GM13976 (cell line): ENCODE results near the gene GPR68.

Experiments used
- DNase-seq: peaks from one replicate; pipeline ENCODE4 v3.0.0; 2012; ENCODE audit warnings: low spot score
- CTCF ChIP-seq: IDR thresholded peaks from 2 replicates; pipeline ENCODE4 v1.5.1; 2012; ENCODE audit warnings: borderline replicate concordance, mild to moderate bottlenecking; ENCODE audit not compliant: insufficient read depth; ENCODE audit errors: extremely low read depth, missing control alignments, control extremely low read depth
- in situ Hi-C: fragments of 300-500 bp; cut with MboI; formaldehyde crosslinking; loops from one replicate; pipeline ENCODE4 v1.12.0; 2022; ENCODE audit warnings: low sequenced_read_pairs, mixed read lengths, inconsistent platforms; ENCODE audit not compliant: unreplicated experiment

GPR68 gene

GRCh38 chr14:91281346-91281745, 36.8 kb upstream of the GPR68 start:
- no peak for DNase-seq
- in situ Hi-C loops = loop anchor here (10.0 kb wide), 1 partner anchor 377 kb away; no protein-coding TSS in a partner anchor
- no peak for TF ChIP-seq CTCF

DNA sequence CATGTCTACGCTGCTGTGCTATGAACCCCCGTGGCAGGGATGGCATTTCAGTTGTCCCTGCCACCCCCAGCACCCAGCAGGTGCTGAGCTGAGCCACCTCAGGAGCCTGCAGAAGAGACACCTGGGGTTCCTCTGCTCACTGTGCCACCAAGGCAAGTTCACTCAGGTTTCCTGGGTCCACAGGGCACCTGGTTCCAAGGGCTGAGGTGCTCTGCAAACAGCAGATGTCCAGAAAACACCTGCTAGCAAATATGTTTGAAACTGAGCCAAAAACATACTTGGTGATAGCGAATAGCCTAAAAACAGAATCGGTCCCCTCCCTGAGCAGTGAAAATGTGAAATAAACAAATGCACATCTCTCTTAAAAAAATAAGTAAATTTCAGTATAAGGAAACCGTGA, 35.6 kb upstream of the GPR68 start:
- no peak for TF ChIP-seq CTCF
- no peak for DNase-seq
- in situ Hi-C loops = loop anchor here (10.0 kb wide), 1 partner anchor 375 kb away; no protein-coding TSS in a partner anchor

DNA sequence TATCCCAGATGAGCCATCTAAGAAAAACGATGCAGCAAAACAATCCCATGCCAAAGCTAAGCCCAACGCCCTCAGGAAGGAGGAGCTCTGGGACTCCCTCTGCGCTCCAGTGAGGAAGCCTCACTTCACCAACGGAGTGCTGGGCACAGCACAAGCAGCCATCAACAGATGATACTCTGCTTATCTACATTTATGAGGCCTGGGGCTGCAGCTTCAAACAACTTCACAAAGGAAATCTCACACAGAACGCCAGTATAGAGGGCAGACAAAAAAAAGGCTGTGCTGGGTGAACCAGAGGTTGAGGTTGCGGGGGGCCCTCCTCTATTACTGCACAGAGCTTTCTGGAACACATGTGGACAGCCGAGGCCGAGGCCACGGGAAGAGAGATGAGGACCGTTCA, 34.9 kb upstream of the GPR68 start:
- DNase-seq = no peak
- in situ Hi-C loops = no loop called here
- TF ChIP-seq CTCF = no peak

GRCh38 chr14:91278383-91278715, 33.8 kb upstream of the GPR68 start:
- in situ Hi-C loops = no loop called here
- no peak for DNase-seq
- TF ChIP-seq CTCF = no peak

DNA sequence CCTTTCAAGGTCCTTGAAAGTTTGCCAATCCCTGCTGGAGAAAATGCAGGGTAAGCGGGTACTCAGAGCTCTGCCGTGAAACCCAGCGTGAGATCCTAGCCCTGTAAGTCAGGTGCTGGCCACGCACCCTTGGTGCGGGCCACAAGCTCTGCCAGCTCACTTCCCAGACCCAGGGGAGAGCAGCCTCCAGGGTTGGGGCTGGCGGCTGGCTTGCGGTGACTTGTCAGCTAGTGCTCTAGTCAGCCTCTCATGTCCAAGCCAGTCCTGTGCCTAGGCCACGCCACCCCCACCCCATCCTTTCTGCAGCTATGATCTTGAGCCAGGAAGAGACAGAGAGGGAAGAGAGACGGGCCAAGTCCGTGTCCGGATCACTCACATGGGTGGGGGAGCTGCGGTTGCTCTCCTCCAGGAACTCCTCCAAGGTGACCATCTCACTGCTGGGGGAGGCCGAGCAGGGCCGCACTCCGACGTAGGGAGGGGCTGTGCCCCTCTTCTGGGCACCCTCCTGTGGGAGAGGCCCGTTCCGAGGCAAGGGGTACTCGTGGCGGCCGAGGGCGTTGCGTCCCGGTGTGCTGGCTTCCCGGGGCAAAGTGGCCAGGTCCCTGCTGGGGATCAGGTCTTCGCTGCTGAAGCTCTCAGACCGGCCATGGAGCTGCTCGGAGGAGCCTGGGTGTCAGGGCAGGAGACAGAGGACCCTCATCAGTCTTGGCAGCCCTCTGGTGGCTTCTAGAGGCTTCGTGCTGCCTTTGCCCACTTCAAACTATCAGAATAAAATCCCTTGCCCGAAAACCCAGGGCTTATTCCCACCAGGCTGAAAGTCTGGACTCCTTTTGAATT, 33.3 kb upstream of the GPR68 start:
- in situ Hi-C loops = no loop called here
- no peak for TF ChIP-seq CTCF
- no peak for DNase-seq

- in situ Hi-C loops = no loop called here
- DNase-seq = no peak
- no peak for TF ChIP-seq CTCF
These were observed 30.3 kb upstream of the GPR68 start for GRCh38 chr14:91274796-91275195.
